MCF 10A (cell line): ENCODE data around the gene STIM2. TPM values are rescaled to one million over a fixed set of nuclear protein-coding genes. Genes with fewer than 3 reads are reported as not detected.

Source experiments
- BruUV-seq: library from RNA; stranded (reverse); fragments of 400-500 nt; replicated peaks from 2 replicates; lab custom pipeline; 2021; lab: Mats Ljungman, UMichigan
- CTCF ChIA-PET: fragments of 300-600 bp; sonication (Branson Sonifier 250); formaldehyde crosslinking; extraction: SDS; loops from one replicate; lab custom pipeline; 2021; ENCODE audit warnings: antibody characterized with exemption, inconsistent platforms; lab: Yijun Ruan, JAX
- POLR2A ChIA-PET: fragments of 300-600, 350-650 bp; sonication (Branson Sonifier 250); formaldehyde crosslinking; extraction: SDS; loops from one replicate; lab custom pipeline; 2020; ENCODE audit warnings: antibody characterized with exemption, inconsistent platforms; lab: Yijun Ruan, JAX
- DNase-seq: peaks from one replicate; pipeline ENCODE4 v3.0.0-alpha.2; 2018; ENCODE audit not compliant: unreplicated experiment
- H3K27ac Mint-ChIP-seq: one replicate; pipeline ENCODE4 v1.8.0; 2022; ENCODE audit warnings: mild to moderate bottlenecking, low read depth, mixed read lengths; ENCODE audit not compliant: unreplicated experiment
- H3K27me3 Mint-ChIP-seq: one replicate; pipeline ENCODE4 v1.8.0; 2022; ENCODE audit warnings: mixed read lengths; ENCODE audit not compliant: insufficient read depth, unreplicated experiment
- H3K36me3 Mint-ChIP-seq: one replicate; pipeline ENCODE4 v1.8.0; 2022; ENCODE audit warnings: mild to moderate bottlenecking, moderate library complexity, mixed read lengths; ENCODE audit not compliant: insufficient read depth, unreplicated experiment
- H3K4me1 Mint-ChIP-seq: one replicate; pipeline ENCODE4 v1.8.0; 2022; ENCODE audit warnings: mixed read lengths; ENCODE audit not compliant: insufficient read depth, unreplicated experiment
- H3K4me3 Mint-ChIP-seq: one replicate; pipeline ENCODE4 v1.8.0; 2022; ENCODE audit warnings: mild to moderate bottlenecking, moderate library complexity, mixed read lengths; ENCODE audit not compliant: unreplicated experiment
- H3K9me3 Mint-ChIP-seq: one replicate; pipeline ENCODE4 v1.8.0; 2022; ENCODE audit warnings: mixed read lengths; ENCODE audit not compliant: unreplicated experiment
- intact Hi-C: fragments of 100-400 bp; cut with micrococcal nuclease; formaldehyde crosslinking; loops from 2 replicates; pipeline ENCODE4 v1.14.1; 2022
- total RNA-seq: library from RNA; stranded (reverse); gene quantifications from 2 replicates; pipeline ENCODE4 v1.2.3, GENCODE V29; 2022
- TF ChIP-seq, protein P1 (sequence below): fragments of 200-600 bp; IDR thresholded peaks from one replicate; pipeline ENCODE4 v1.8.0; 2022; ENCODE audit warnings: antibody characterized with exemption, mild to moderate bottlenecking; ENCODE audit not compliant: unreplicated experiment

STIM2 gene
- total RNA-seq, 1 experiment from 2014 or later = 18.5 TPM

DNA sequence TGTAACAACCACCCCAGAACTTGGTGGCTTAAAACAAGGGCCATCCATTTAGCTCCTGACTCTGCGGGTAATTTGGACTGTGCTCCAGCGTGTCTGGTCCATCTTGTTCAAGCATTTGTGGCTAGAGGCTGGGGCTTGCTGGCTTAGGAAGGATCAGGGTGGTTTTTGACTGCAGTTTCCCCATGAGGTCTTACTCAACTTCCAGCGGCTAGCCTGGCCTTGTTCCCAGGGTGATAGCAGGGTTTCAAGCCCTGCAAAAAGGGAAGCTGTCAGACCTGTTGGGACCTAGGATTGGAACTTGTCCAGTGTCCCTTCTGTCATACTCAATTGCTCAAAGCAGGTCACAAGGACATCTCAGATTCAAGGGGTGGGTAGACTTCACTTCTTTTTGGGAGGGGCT, 205.9 kb downstream of the STIM2 start:
- intact Hi-C loops = no loop called here
- peak; percentile 11 for DNase-seq
- Mint-ChIP-seq H3K9me3 (no peaks in the 10 kb centered on the region), H3K4me3 (no peak overlapping the region), H3K27me3 (no peaks in the 10 kb centered on the region), H3K4me1 (no peaks in the 10 kb centered on the region), H3K36me3 (no peaks in the 10 kb centered on the region), H3K27ac (no peak overlapping the region)
- TF ChIP-seq, protein P1, sequence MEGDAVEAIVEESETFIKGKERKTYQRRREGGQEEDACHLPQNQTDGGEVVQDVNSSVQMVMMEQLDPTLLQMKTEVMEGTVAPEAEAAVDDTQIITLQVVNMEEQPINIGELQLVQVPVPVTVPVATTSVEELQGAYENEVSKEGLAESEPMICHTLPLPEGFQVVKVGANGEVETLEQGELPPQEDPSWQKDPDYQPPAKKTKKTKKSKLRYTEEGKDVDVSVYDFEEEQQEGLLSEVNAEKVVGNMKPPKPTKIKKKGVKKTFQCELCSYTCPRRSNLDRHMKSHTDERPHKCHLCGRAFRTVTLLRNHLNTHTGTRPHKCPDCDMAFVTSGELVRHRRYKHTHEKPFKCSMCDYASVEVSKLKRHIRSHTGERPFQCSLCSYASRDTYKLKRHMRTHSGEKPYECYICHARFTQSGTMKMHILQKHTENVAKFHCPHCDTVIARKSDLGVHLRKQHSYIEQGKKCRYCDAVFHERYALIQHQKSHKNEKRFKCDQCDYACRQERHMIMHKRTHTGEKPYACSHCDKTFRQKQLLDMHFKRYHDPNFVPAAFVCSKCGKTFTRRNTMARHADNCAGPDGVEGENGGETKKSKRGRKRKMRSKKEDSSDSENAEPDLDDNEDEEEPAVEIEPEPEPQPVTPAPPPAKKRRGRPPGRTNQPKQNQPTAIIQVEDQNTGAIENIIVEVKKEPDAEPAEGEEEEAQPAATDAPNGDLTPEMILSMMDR = no peak
- BruUV-seq = no TSS peak
- ChIA-PET POLR2A (interaction anchor here (0.6 kb wide), 1 partner anchor 1147 kb away, joined by 3 read pairs; no protein-coding TSS in a partner anchor), CTCF (no interaction called here)

DNA sequence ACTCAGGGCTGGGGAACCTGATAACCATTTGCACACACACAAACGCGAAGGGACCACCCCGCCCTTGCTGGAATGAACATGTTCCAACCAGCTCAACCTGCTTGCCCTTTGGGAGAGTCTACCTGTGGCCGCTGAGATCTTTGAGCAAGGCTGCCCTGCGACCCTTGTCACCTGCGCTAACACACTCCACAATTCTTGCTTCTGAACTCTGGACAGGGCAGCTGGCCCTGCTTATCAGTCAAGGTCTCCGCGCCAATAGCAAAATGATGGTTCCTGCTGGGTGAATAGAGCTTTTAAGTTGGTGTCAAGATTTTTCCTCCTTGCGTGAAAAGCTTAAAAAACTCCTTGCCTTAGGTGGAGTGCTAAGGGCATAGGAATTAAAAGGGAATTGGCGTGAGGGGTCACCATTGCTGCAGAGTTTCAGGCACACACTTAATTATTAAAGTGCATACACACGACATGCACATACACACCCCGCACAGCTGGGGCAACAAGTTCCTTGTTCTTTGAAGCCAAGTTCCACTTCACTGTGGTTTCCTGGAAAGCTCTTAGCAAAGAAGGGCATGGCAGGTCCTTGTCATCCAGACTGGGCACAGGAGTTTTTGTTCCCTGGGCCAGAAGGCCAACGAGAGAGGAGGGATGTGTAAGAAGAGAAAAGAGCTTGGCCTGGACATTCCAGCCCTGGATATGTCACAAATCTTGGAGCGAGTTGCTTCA, 207.7 kb downstream of the STIM2 start:
- no TSS peak for BruUV-seq
- no peaks in the 10 kb centered on the region for H3K27me3 Mint-ChIP-seq
- intact Hi-C loops = no loop called here
- TF ChIP-seq, protein P1 = no peak
- ChIA-PET CTCF (interaction anchor here (0.5 to 1.2 kb wide), 4 partner anchors 21 to 288 kb away, joined by 3 to 5 read pairs (median 4); no protein-coding TSS in a partner anchor), POLR2A (no interaction called here)
- DNase-seq = no peak
- no peak overlapping the region for H3K27ac Mint-ChIP-seq
- H3K9me3 Mint-ChIP-seq = no peaks in the 10 kb centered on the region
- H3K36me3 Mint-ChIP-seq = no peaks in the 10 kb centered on the region
- H3K4me1 Mint-ChIP-seq = no peaks in the 10 kb centered on the region
- no peak overlapping the region for H3K4me3 Mint-ChIP-seq
